ENCODE measurements around the gene FMOD.

Gene FMOD

GRCh38 chr1:203351037-203351625 is at the start of gene FMOD:
Gene FMOD, minus strand, starts transcription at chr1:203351122. Its CDS starts 2,852 bp downstream, at chr1:203348270.
- peak within 1 kb of the TSS; percentile 27 for H3K27ac ChIP-seq (ENCODE audit: low read depth, low read length)
- peaks cover 7% of the 10 kb centered on the region for H3K4me1 ChIP-seq (ENCODE audit: control insufficient read depth, insufficient read depth, low read length)
- no peaks in the 10 kb centered on the region for H3K27me3 ChIP-seq (ENCODE audit: control insufficient read depth, insufficient read depth, low read length)
- peak within 1 kb of the TSS; percentile 2 for H3K9ac ChIP-seq (ENCODE audit: low read length)
- no peaks in the 10 kb centered on the region for H3K36me3 ChIP-seq (ENCODE audit: control insufficient read depth, insufficient read depth, low read length)
- H3K4me3 ChIP-seq (ENCODE audit: low read length) = peak within 1 kb of the TSS; percentile 59

- no peaks in the 10 kb centered on the region for H3K4me1 ChIP-seq (ENCODE audit: control insufficient read depth, insufficient read depth, low read length)
- no peaks in the 10 kb centered on the region for H3K27me3 ChIP-seq (ENCODE audit: control insufficient read depth, insufficient read depth, low read length)
- H3K36me3 ChIP-seq (ENCODE audit: control insufficient read depth, insufficient read depth, low read length) = no peaks in the 10 kb centered on the region
- H3K4me3 ChIP-seq (ENCODE audit: low read length) = no peak overlapping the region
- no peak overlapping the region for H3K9ac ChIP-seq (ENCODE audit: low read length)
- no peak overlapping the region for H3K27ac ChIP-seq (ENCODE audit: low read depth, low read length)
Measured at GRCh38 chr1:203396595-203397194, 45.8 kb upstream of the FMOD start.

DNA sequence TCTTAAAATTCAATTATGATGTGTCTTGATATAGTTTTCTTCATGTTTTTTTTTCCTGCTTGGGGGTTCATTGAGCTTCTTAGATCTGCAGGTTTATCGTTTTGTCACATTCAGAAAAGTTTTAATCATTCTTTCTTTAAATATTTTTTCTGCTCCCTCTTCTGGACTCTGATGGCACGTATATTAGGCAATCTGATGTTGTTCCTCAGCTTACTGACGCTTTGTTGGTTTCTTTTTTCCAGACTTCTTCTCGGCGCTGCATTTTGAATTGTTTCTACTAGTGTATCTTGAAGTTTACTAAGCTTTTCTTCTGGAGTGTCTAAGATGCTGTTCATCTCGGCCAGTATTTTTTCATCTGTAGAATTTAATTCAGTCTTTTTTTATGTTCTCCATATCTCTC is 44.8 kb upstream of the FMOD start:
- no peak overlapping the region for H3K4me3 ChIP-seq (ENCODE audit: low read length)
- no peaks in the 10 kb centered on the region for H3K27me3 ChIP-seq (ENCODE audit: control insufficient read depth, insufficient read depth, low read length)
- no peak overlapping the region for H3K9ac ChIP-seq (ENCODE audit: low read length)
- H3K36me3 ChIP-seq (ENCODE audit: control insufficient read depth, insufficient read depth, low read length) = no peaks in the 10 kb centered on the region
- H3K4me1 ChIP-seq (ENCODE audit: control insufficient read depth, insufficient read depth, low read length) = no peaks in the 10 kb centered on the region
- no peak overlapping the region for H3K27ac ChIP-seq (ENCODE audit: low read depth, low read length)

DNA sequence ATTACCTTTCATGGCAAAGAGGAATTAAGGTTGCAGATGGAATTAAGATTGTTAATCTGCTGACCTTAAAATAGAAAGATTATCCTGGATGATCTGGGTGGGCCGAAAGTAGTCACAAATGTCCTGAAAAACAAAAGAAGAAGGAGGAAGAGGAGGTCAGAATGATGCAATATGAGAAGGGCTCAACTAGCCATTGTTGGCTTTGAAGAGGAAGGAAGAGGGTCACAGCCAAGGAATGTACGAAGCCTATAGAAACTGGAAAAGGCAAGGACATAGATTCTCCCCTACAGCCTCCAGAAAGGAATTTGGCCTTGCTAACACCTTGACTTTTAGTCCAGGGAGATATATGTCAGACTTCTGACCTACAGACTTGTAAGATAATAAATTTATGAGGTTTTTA is 39.4 kb upstream of the FMOD start:
- H3K36me3 ChIP-seq (ENCODE audit: control insufficient read depth, insufficient read depth, low read length) = no peaks in the 10 kb centered on the region
- no peaks in the 10 kb centered on the region for H3K4me1 ChIP-seq (ENCODE audit: control insufficient read depth, insufficient read depth, low read length)
- H3K4me3 ChIP-seq (ENCODE audit: low read length) = no peak overlapping the region
- no peak overlapping the region for H3K27ac ChIP-seq (ENCODE audit: low read depth, low read length)
- H3K9ac ChIP-seq (ENCODE audit: low read length) = no peak overlapping the region
- H3K27me3 ChIP-seq (ENCODE audit: control insufficient read depth, insufficient read depth, low read length) = no peaks in the 10 kb centered on the region

- H3K27me3 ChIP-seq (ENCODE audit: control insufficient read depth, insufficient read depth, low read length) = no peaks in the 10 kb centered on the region
- no peak overlapping the region for H3K9ac ChIP-seq (ENCODE audit: low read length)
- no peak overlapping the region for H3K4me3 ChIP-seq (ENCODE audit: low read length)
- H3K4me1 ChIP-seq (ENCODE audit: control insufficient read depth, insufficient read depth, low read length) = no peaks in the 10 kb centered on the region
- H3K36me3 ChIP-seq (ENCODE audit: control insufficient read depth, insufficient read depth, low read length) = no peaks in the 10 kb centered on the region
- no peak overlapping the region for H3K27ac ChIP-seq (ENCODE audit: low read depth, low read length)
Measured at GRCh38 chr1:203388683-203389082, 37.8 kb upstream of the FMOD start.

GRCh38 chr1:203382026-203382425 is 31.1 kb upstream of the FMOD start:
- no peaks in the 10 kb centered on the region for H3K27me3 ChIP-seq (ENCODE audit: control insufficient read depth, insufficient read depth, low read length)
- H3K36me3 ChIP-seq (ENCODE audit: control insufficient read depth, insufficient read depth, low read length) = no peaks in the 10 kb centered on the region
- H3K9ac ChIP-seq (ENCODE audit: low read length) = no peak overlapping the region
- H3K27ac ChIP-seq (ENCODE audit: low read depth, low read length) = no peak overlapping the region
- no peak overlapping the region for H3K4me3 ChIP-seq (ENCODE audit: low read length)
- peaks cover 32% of the 10 kb centered on the region for H3K4me1 ChIP-seq (ENCODE audit: control insufficient read depth, insufficient read depth, low read length)

- Histone ChIP-seq H3K4me1 (ENCODE audit: control insufficient read depth, insufficient read depth, low read length) (peaks cover 32% of the 10 kb centered on the region), H3K27ac (ENCODE audit: low read depth, low read length) (peak overlapping the region; percentile 38), H3K4me3 (ENCODE audit: low read length) (no peak overlapping the region)
Measured at GRCh38 chr1:203381151-203381751, 30.3 kb upstream of the FMOD start.

GRCh38 chr1:203380420-203381150 is 29.7 kb upstream of the FMOD start:
- Histone ChIP-seq H3K4me3 (ENCODE audit: low read length) (no peak overlapping the region), H3K27ac (ENCODE audit: low read depth, low read length) (peak overlapping the region; percentile 84), H3K4me1 (ENCODE audit: control insufficient read depth, insufficient read depth, low read length) (peaks cover 32% of the 10 kb centered on the region), H3K9ac (ENCODE audit: low read length) (no peak overlapping the region), H3K36me3 (ENCODE audit: control insufficient read depth, insufficient read depth, low read length) (no peaks in the 10 kb centered on the region), H3K27me3 (ENCODE audit: control insufficient read depth, insufficient read depth, low read length) (no peaks in the 10 kb centered on the region)

More at GRCh38 chr1:203381151-203381751, 30.3 kb upstream of the FMOD start:
- no peaks in the 10 kb centered on the region for H3K27me3 ChIP-seq (ENCODE audit: control insufficient read depth, insufficient read depth, low read length)
- H3K9ac ChIP-seq (ENCODE audit: low read length) = no peak overlapping the region
- no peaks in the 10 kb centered on the region for H3K36me3 ChIP-seq (ENCODE audit: control insufficient read depth, insufficient read depth, low read length)

DNA sequence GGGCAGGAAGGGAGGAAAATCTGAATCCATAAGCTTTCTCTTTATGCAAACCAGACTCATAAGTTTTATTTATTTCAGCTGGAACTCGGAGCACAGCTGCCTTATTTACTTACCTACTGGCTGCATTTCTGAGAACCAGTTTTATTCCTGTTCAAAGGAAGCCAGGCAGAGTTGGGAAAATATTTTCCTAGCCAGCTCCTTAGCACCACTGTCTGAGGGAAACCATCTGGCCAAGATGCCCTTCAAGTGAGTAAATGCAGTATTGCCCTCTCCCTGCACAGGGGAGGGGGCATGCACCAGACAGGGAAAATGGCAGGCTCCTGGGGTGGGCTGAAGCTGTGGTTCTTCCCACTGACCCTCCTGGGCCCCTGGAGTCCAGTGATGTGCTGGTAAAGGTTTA is 28.9 kb upstream of the FMOD start:
- H3K4me1 ChIP-seq (ENCODE audit: control insufficient read depth, insufficient read depth, low read length) = peaks cover 38% of the 10 kb centered on the region
- no peaks in the 10 kb centered on the region for H3K36me3 ChIP-seq (ENCODE audit: control insufficient read depth, insufficient read depth, low read length)
- no peak overlapping the region for H3K4me3 ChIP-seq (ENCODE audit: low read length)
- no peaks in the 10 kb centered on the region for H3K27me3 ChIP-seq (ENCODE audit: control insufficient read depth, insufficient read depth, low read length)
- peak overlapping the region; percentile 84 for H3K27ac ChIP-seq (ENCODE audit: low read depth, low read length)
- H3K9ac ChIP-seq (ENCODE audit: low read length) = no peak overlapping the region

- Histone ChIP-seq H3K9ac (ENCODE audit: low read length) (no peak overlapping the region), H3K27me3 (ENCODE audit: control insufficient read depth, insufficient read depth, low read length) (no peaks in the 10 kb centered on the region), H3K4me3 (ENCODE audit: low read length) (no peak overlapping the region), H3K36me3 (ENCODE audit: control insufficient read depth, insufficient read depth, low read length) (no peaks in the 10 kb centered on the region), H3K4me1 (ENCODE audit: control insufficient read depth, insufficient read depth, low read length) (peaks cover 49% of the 10 kb centered on the region), H3K27ac (ENCODE audit: low read depth, low read length) (peak overlapping the region; percentile 84)
Measured at GRCh38 chr1:203378556-203379245, 27.8 kb upstream of the FMOD start.

DNA sequence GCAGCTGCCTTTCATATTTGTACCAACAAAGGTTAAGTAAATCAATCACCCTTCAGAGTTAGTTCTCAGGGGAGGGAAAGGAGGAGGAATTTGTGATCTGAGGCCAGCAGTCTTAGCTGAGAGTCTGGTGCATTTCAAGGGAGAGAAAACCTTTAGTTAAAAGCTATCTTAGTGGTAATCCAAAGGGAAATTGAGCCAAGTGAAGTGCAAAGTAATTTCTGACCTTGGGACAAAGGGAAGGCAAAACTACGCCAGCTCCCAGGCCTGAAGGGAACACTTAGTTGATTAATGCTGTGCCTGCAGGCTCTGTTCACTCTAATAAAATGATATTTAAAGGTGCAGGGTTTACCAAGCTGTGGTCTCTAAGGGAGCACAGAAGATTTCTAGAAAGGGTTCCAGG is 23.1 kb upstream of the FMOD start:
- Histone ChIP-seq H3K27me3 (ENCODE audit: control insufficient read depth, insufficient read depth, low read length) (no peaks in the 10 kb centered on the region), H3K9ac (ENCODE audit: low read length) (no peak overlapping the region), H3K27ac (ENCODE audit: low read depth, low read length) (peak overlapping the region; percentile 87)

DNA sequence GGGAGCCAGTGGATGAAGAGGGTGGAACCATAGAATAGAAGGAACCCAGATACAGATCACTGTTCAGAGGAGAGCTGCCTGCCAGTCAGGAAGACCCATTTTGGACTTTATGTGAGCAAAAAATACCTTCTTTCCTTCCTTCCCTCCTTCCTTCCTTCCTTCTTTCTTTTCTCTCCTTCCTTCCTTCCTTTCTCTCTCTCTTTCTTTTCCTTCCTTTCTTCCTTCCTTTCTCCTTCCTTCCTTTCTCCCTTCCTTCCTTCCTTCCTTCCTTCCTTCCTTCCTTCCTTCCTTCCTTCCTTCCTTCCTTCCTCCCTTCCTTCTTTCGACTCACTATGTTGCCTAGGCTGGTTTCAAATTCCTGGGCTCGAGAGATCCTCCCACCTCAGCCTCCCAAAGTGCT is 22.1 kb upstream of the FMOD start:
- Histone ChIP-seq H3K4me1 (ENCODE audit: control insufficient read depth, insufficient read depth, low read length) (peaks cover 29% of the 10 kb centered on the region), H3K27me3 (ENCODE audit: control insufficient read depth, insufficient read depth, low read length) (no peaks in the 10 kb centered on the region), H3K9ac (ENCODE audit: low read length) (no peak overlapping the region), H3K27ac (ENCODE audit: low read depth, low read length) (no peak overlapping the region), H3K36me3 (ENCODE audit: control insufficient read depth, insufficient read depth, low read length) (no peaks in the 10 kb centered on the region), H3K4me3 (ENCODE audit: low read length) (no peak overlapping the region)

More for the DNA sequence above, 23.1 kb upstream of the FMOD start:
- H3K4me3 ChIP-seq (ENCODE audit: low read length) = no peak overlapping the region
- no peaks in the 10 kb centered on the region for H3K36me3 ChIP-seq (ENCODE audit: control insufficient read depth, insufficient read depth, low read length)
- H3K4me1 ChIP-seq (ENCODE audit: control insufficient read depth, insufficient read depth, low read length) = peaks cover 35% of the 10 kb centered on the region
